CD4-positive, alpha-beta memory T cell (primary cell): Measurements from ENCODE around the gene ZRANB1. TPM values are rescaled to one million over a fixed set of nuclear protein-coding genes. Genes with fewer than 3 reads are reported as not detected.
A peak's percentile ranks its signal among the peaks of the same experiment; 100 is the strongest.

Experiments used
- CTCF ChIA-PET: fragments of 350-600 bp; sonication (Branson Sonifier 250); formaldehyde crosslinking; loops from one replicate; lab custom pipeline; 2021; ENCODE audit warnings: inconsistent platforms; ENCODE audit not compliant: partially characterized antibody; lab: Charles Lee
- POLR2A ChIA-PET: fragments of 350-600 bp; sonication (Branson Sonifier 250); formaldehyde crosslinking; loops from one replicate; lab custom pipeline; 2021; ENCODE audit not compliant: partially characterized antibody; lab: Charles Lee
- DNase-seq, 5 donors: peaks; one replicate each; pipeline versions ENCODE4 v3.0.0 to v3.0.0-alpha.2; 2020 to 2022; ENCODE audit warnings: mixed read lengths in 1 of 5
- H3K27ac ChIP-seq: one replicate; pipeline ENCODE4 v1.7.0; 2013; ENCODE audit warnings: low read depth, low read length
- H3K27me3 ChIP-seq: 2 replicates; pipeline ENCODE4 v1.7.0; 2013; ENCODE audit warnings: mild to moderate bottlenecking, low read length, moderate library complexity; ENCODE audit not compliant: insufficient read depth
- H3K36me3 ChIP-seq: 2 replicates; pipeline ENCODE4 v1.7.0; 2013; ENCODE audit warnings: mild to moderate bottlenecking, low read length, moderate library complexity; ENCODE audit not compliant: insufficient read depth
- H3K4me1 ChIP-seq: 2 replicates; pipeline ENCODE4 v1.7.0; 2013; ENCODE audit warnings: mild to moderate bottlenecking, low read length, moderate library complexity; ENCODE audit not compliant: insufficient read depth
- H3K4me3 ChIP-seq, 2 donors: one replicate each; pipeline ENCODE4 v1.7.0; 2013; ENCODE audit warnings: low read length in 2 of 2, mild to moderate bottlenecking in 1 of 2
- H3K9me3 ChIP-seq, 2 donors: one replicate each; pipeline ENCODE4 v1.7.0; 2013; ENCODE audit warnings: low read length in 2 of 2, control low read depth in 1 of 2; ENCODE audit not compliant: control insufficient read depth in 1 of 2
- H3K27ac Mint-ChIP-seq, 7 donors: one replicate each; pipeline ENCODE4 v1.8.0; 2020 to 2021; ENCODE audit warnings: mixed read lengths in 7 of 7, mild to moderate bottlenecking in 6 of 7, inconsistent platforms in 3 of 7, moderate library complexity in 3 of 7
- H3K27me3 Mint-ChIP-seq, 2 donors: one replicate each; pipeline ENCODE4 v1.8.0; 2020 to 2021; ENCODE audit warnings: mixed read lengths in 2 of 2
- H3K36me3 Mint-ChIP-seq, 2 donors: one replicate each; pipeline ENCODE4 v1.8.0; 2020 to 2021; ENCODE audit warnings: mixed read lengths in 2 of 2, inconsistent platforms in 1 of 2, mild to moderate bottlenecking in 1 of 2
- H3K4me1 Mint-ChIP-seq, 4 donors: one replicate each; pipeline ENCODE4 v1.8.0; 2020 to 2021; ENCODE audit warnings: mixed read lengths in 4 of 4, mild to moderate bottlenecking in 1 of 4
- H3K4me3 Mint-ChIP-seq, 8 donors: one replicate each; pipeline ENCODE4 v1.8.0; 2020 to 2021; ENCODE audit warnings: mixed read lengths in 8 of 8, mild to moderate bottlenecking in 7 of 8, moderate library complexity in 6 of 8, inconsistent platforms in 3 of 8
- H3K9me3 Mint-ChIP-seq, 8 donors: one replicate each; pipeline ENCODE4 v1.8.0; 2020 to 2021; ENCODE audit warnings: mixed read lengths in 8 of 8, mild to moderate bottlenecking in 5 of 8, inconsistent platforms in 3 of 8, moderate library complexity in 1 of 8
- intact Hi-C: fragments of 100-400 bp; cut with micrococcal nuclease; formaldehyde crosslinking; loops from one replicate; pipeline ENCODE4 v1.15.1; 2023
- polyA plus RNA-seq, 2 donors: library from polyadenylated mRNA; unstranded; fragments of 300-500 nt; fragmentation: Illumina TruSeq; gene quantifications; one replicate each; pipeline ENCODE4 v1.2.3, GENCODE V29; 2021
- total RNA-seq, 2 experiments: library from RNA; stranded (reverse); gene quantifications; one replicate each; pipeline ENCODE4 v1.2.3, GENCODE V29; 2021

ZRANB1 gene
- 10 to 100 TPM; 23.6 to 23.8 TPM for total RNA-seq
- polyA plus RNA-seq = 1 to 10 TPM; 6.2 to 9.2 TPM

GRCh38 chr10:124941823-124942222 lies at the start of gene ZRANB1:
Gene ZRANB1, plus strand, starts transcription at chr10:124942123. Its CDS starts 371 bp downstream, at chr10:124942494.
- H3K36me3 ChIP-seq = no peaks in the 10 kb centered on the region
- Mint-ChIP-seq H3K27me3 (no peaks in the 10 kb centered on the region), H3K27ac (peak within 1 kb of the TSS in 1 of 7 donors; percentile 65), H3K4me1 (peaks cover 43 to 75% (median 50%) of the 10 kb centered on the region in 4 donors), H3K36me3 (peaks cover 13 to 23% of the 10 kb centered on the region in 2 donors), H3K4me3 (peak within 1 kb of the TSS in 4 of 8 donors; percentile 7 to 56 (median 32)), H3K9me3 (no peaks in the 10 kb centered on the region)
- no peak within 1 kb of the TSS for H3K4me3 ChIP-seq
- H3K9me3 ChIP-seq = no peaks in the 10 kb centered on the region
- ChIA-PET POLR2A (no interaction called here), CTCF (no interaction called here)
- H3K4me1 ChIP-seq = peaks cover 11% of the 10 kb centered on the region
- no peak within 1 kb of the TSS for H3K27ac ChIP-seq
- DNase-seq = no peak
- H3K27me3 ChIP-seq = no peaks in the 10 kb centered on the region
- intact Hi-C loops = no loop called here

GRCh38 chr10:124892905-124893304 lies 49.0 kb upstream of the ZRANB1 start:
- POLR2A ChIA-PET = interaction anchor here (0.8 kb wide), 1 partner anchor 23 kb away, joined by 3 read pairs; no protein-coding TSS in a partner anchor
- intact Hi-C loops = no loop called here
- CTCF ChIA-PET = no interaction called here

GRCh38 chr10:124894569-124895215 lies 47.2 kb upstream of the ZRANB1 start:
- ChIA-PET CTCF (no interaction called here), POLR2A (interaction anchor here (0.7 kb wide), 1 partner anchor 226 kb away, joined by 4 read pairs; no protein-coding TSS in a partner anchor)
- no peak overlapping the region for H3K27ac ChIP-seq
- no peaks in the 10 kb centered on the region for H3K36me3 ChIP-seq
- H3K27me3 Mint-ChIP-seq = peaks cover 1 to 8% of the 10 kb centered on the region in 2 donors
- no peaks in the 10 kb centered on the region for H3K9me3 ChIP-seq
- intact Hi-C loops = no loop called here
- no peak for DNase-seq
- no peak overlapping the region for H3K4me3 Mint-ChIP-seq
- no peaks in the 10 kb centered on the region for H3K9me3 Mint-ChIP-seq
- no peak overlapping the region for H3K4me3 ChIP-seq
- H3K4me1 ChIP-seq = no peaks in the 10 kb centered on the region
- H3K27me3 ChIP-seq = no peaks in the 10 kb centered on the region
- no peaks in the 10 kb centered on the region for H3K36me3 Mint-ChIP-seq
- no peak overlapping the region for H3K27ac Mint-ChIP-seq
- no peaks in the 10 kb centered on the region for H3K4me1 Mint-ChIP-seq

More at GRCh38 chr10:124892905-124893304, 49.0 kb upstream of the ZRANB1 start:
- Histone ChIP-seq H3K27me3 (no peaks in the 10 kb centered on the region), H3K27ac (no peak overlapping the region), H3K9me3 (no peaks in the 10 kb centered on the region), H3K4me1 (no peaks in the 10 kb centered on the region), H3K4me3 (no peak overlapping the region), H3K36me3 (no peaks in the 10 kb centered on the region)
- Mint-ChIP-seq H3K36me3 (no peaks in the 10 kb centered on the region), H3K4me3 (no peak overlapping the region), H3K27me3 (peaks cover 1% of the 10 kb centered on the region in 2 donors), H3K4me1 (no peaks in the 10 kb centered on the region), H3K9me3 (no peaks in the 10 kb centered on the region), H3K27ac (peak overlapping the region in 1 of 7 donors; percentile 31)
- DNase-seq = no peak

GRCh38 chr10:124896751-124897150 lies 45.2 kb upstream of the ZRANB1 start:
- Mint-ChIP-seq H3K4me1 (no peaks in the 10 kb centered on the region), H3K9me3 (no peaks in the 10 kb centered on the region), H3K36me3 (no peaks in the 10 kb centered on the region), H3K27me3 (peaks cover 4 to 10% of the 10 kb centered on the region in 2 donors), H3K4me3 (no peak overlapping the region), H3K27ac (no peak overlapping the region)
- Histone ChIP-seq H3K4me3 (no peak overlapping the region), H3K36me3 (no peaks in the 10 kb centered on the region), H3K9me3 (no peaks in the 10 kb centered on the region), H3K27ac (no peak overlapping the region), H3K4me1 (no peaks in the 10 kb centered on the region), H3K27me3 (no peaks in the 10 kb centered on the region)
- no peak for DNase-seq
- POLR2A ChIA-PET = no interaction called here
- intact Hi-C loops = no loop called here
- CTCF ChIA-PET = no interaction called here

- Histone ChIP-seq H3K4me1 (no peaks in the 10 kb centered on the region), H3K4me3 (no peak overlapping the region), H3K27ac (no peak overlapping the region), H3K9me3 (no peaks in the 10 kb centered on the region), H3K36me3 (no peaks in the 10 kb centered on the region), H3K27me3 (no peaks in the 10 kb centered on the region)
- intact Hi-C loops = no loop called here
- H3K27ac Mint-ChIP-seq = no peak overlapping the region
- H3K9me3 Mint-ChIP-seq = no peaks in the 10 kb centered on the region
- DNase-seq = no peak
- H3K27me3 Mint-ChIP-seq = peaks cover 6 to 17% of the 10 kb centered on the region in 2 donors
- POLR2A ChIA-PET = no interaction called here
- H3K36me3 Mint-ChIP-seq = no peaks in the 10 kb centered on the region
- H3K4me3 Mint-ChIP-seq = no peak overlapping the region
- CTCF ChIA-PET = no interaction called here
- no peaks in the 10 kb centered on the region for H3K4me1 Mint-ChIP-seq
These were observed 43.5 kb upstream of the ZRANB1 start for GRCh38 chr10:124898471-124898870.

- Mint-ChIP-seq H3K4me3 (no peak overlapping the region), H3K4me1 (no peaks in the 10 kb centered on the region), H3K9me3 (no peaks in the 10 kb centered on the region), H3K27ac (no peak overlapping the region), H3K27me3 (peaks cover 7 to 19% of the 10 kb centered on the region in 2 donors), H3K36me3 (no peaks in the 10 kb centered on the region)
- Histone ChIP-seq H3K4me1 (no peaks in the 10 kb centered on the region), H3K4me3 (no peak overlapping the region), H3K27me3 (no peaks in the 10 kb centered on the region), H3K36me3 (no peaks in the 10 kb centered on the region), H3K27ac (no peak overlapping the region), H3K9me3 (no peaks in the 10 kb centered on the region)
- CTCF ChIA-PET = no interaction called here
- POLR2A ChIA-PET = no interaction called here
- DNase-seq = no peak
- intact Hi-C loops = no loop called here
These were observed 42.8 kb upstream of the ZRANB1 start for GRCh38 chr10:124899151-124899550.

- peaks cover 9 to 19% of the 10 kb centered on the region in 2 donors for H3K27me3 Mint-ChIP-seq
- H3K36me3 ChIP-seq = no peaks in the 10 kb centered on the region
- no peak for DNase-seq
- H3K4me1 Mint-ChIP-seq = no peaks in the 10 kb centered on the region
- H3K9me3 ChIP-seq = no peaks in the 10 kb centered on the region
- no peaks in the 10 kb centered on the region for H3K36me3 Mint-ChIP-seq
- no peak overlapping the region for H3K4me3 Mint-ChIP-seq
- no peaks in the 10 kb centered on the region for H3K4me1 ChIP-seq
- no peaks in the 10 kb centered on the region for H3K9me3 Mint-ChIP-seq
- no peak overlapping the region for H3K4me3 ChIP-seq
- POLR2A ChIA-PET = no interaction called here
- no peak overlapping the region for H3K27ac ChIP-seq
- intact Hi-C loops = no loop called here
- H3K27me3 ChIP-seq = no peaks in the 10 kb centered on the region
- CTCF ChIA-PET = no interaction called here
- no peak overlapping the region for H3K27ac Mint-ChIP-seq
These were observed 39.5 kb upstream of the ZRANB1 start for GRCh38 chr10:124902462-124902861.
